Measurements from ENCODE around the gene CEBPZ. TPM values are rescaled to one million over a fixed set of nuclear protein-coding genes. Genes with fewer than 3 reads are reported as not detected.

CEBPZ gene
- total and polyA plus RNA-seq, 2 donors (not counting 1 experiment from before 2014, with no cell fraction given): 19.9 to 48.9 TPM

GRCh38 chr2:37244017-37244416 lies 12.6 kb upstream of the CEBPZ start:
- peaks cover 6% of the 10 kb centered on the region for H3K36me3 ChIP-seq (ENCODE audit: control insufficient read depth, insufficient read depth, low read length)
- H3K9ac ChIP-seq (ENCODE audit: insufficient read depth, low read length): no peak overlapping the region
- TF ChIP-seq EZH2 (IDR thresholded peaks at IDR 0.05; ENCODE audit: low read length, missing control alignments): no peak
- TF ChIP-seq CTCF (conservative IDR thresholded peaks at IDR 0.05 in 1 of 2, IDR thresholded peaks at IDR 0.05 in 1 of 2; ENCODE audit: low read depth in 1 of 2, low read length in 2 of 2): no peak
- H3K79me2 ChIP-seq (ENCODE audit: control insufficient read depth, insufficient read depth, low read length): no peaks in the 10 kb centered on the region
- no peak overlapping the region for H3K4me3 ChIP-seq (replicated peaks in 1 of 4; ENCODE audit: control extremely low read depth in 1 of 4, insufficient read depth in 1 of 4, low read depth in 3 of 4, low read length in 4 of 4)
- no peak overlapping the region for H3K27ac ChIP-seq (ENCODE audit: insufficient read depth, low read length)
- no peak overlapping the region for H3K4me2 ChIP-seq (ENCODE audit: extremely low read depth, insufficient read depth, low read length)
- H3K9me3 ChIP-seq (ENCODE audit: control insufficient read depth, insufficient read depth, low read depth, low read length): no peaks in the 10 kb centered on the region
- no peak for DNase-seq (ENCODE audit: low read depth in 2 of 2)
- H4K20me1 ChIP-seq (ENCODE audit: control insufficient read depth, extremely low read depth, insufficient read depth, low read length): no peaks in the 10 kb centered on the region
- no peaks in the 10 kb centered on the region for H3K4me1 ChIP-seq (ENCODE audit: control insufficient read depth, extremely low read depth, insufficient read depth, low read length)
- no peaks in the 10 kb centered on the region for H3K27me3 ChIP-seq (ENCODE audit: control insufficient read depth, insufficient read depth, low read length)
- no peak overlapping the region for H2AFZ ChIP-seq (ENCODE audit: low read length)

- H3K27me3 ChIP-seq (ENCODE audit: control insufficient read depth, insufficient read depth, low read length): no peaks in the 10 kb centered on the region
- no peaks in the 10 kb centered on the region for H3K9me3 ChIP-seq (ENCODE audit: control insufficient read depth, insufficient read depth, low read depth, low read length)
- no peak for TF ChIP-seq EZH2 (IDR thresholded peaks at IDR 0.05; ENCODE audit: low read length, missing control alignments)
- TF ChIP-seq CTCF (conservative IDR thresholded peaks at IDR 0.05 in 1 of 2, IDR thresholded peaks at IDR 0.05 in 1 of 2; ENCODE audit: low read depth in 1 of 2, low read length in 2 of 2): no peak
- no peak overlapping the region for H3K27ac ChIP-seq (ENCODE audit: insufficient read depth, low read length)
- no peaks in the 10 kb centered on the region for H3K4me1 ChIP-seq (ENCODE audit: control insufficient read depth, extremely low read depth, insufficient read depth, low read length)
- H3K4me3 ChIP-seq (replicated peaks in 1 of 4; ENCODE audit: control extremely low read depth in 1 of 4, insufficient read depth in 1 of 4, low read depth in 3 of 4, low read length in 4 of 4): no peak overlapping the region
- H3K9ac ChIP-seq (ENCODE audit: insufficient read depth, low read length): no peak overlapping the region
- no peak overlapping the region for H2AFZ ChIP-seq (ENCODE audit: low read length)
- no peak for DNase-seq (ENCODE audit: low read depth in 2 of 2)
- H3K4me2 ChIP-seq (ENCODE audit: extremely low read depth, insufficient read depth, low read length): no peak overlapping the region
- no peaks in the 10 kb centered on the region for H4K20me1 ChIP-seq (ENCODE audit: control insufficient read depth, extremely low read depth, insufficient read depth, low read length)
- peaks cover 6% of the 10 kb centered on the region for H3K36me3 ChIP-seq (ENCODE audit: control insufficient read depth, insufficient read depth, low read length)
- no peaks in the 10 kb centered on the region for H3K79me2 ChIP-seq (ENCODE audit: control insufficient read depth, insufficient read depth, low read length)
These were observed 12.0 kb upstream of the CEBPZ start for GRCh38 chr2:37243435-37243834.

GRCh38 chr2:37232131-37232933 lies 936 bp upstream of the CEBPZ start:
- H3K36me3 ChIP-seq (ENCODE audit: control insufficient read depth, insufficient read depth, low read length): peaks cover 8% of the 10 kb centered on the region
- peaks cover 8% of the 10 kb centered on the region for H3K4me1 ChIP-seq (ENCODE audit: control insufficient read depth, extremely low read depth, insufficient read depth, low read length)
- peaks cover 70% of the 10 kb centered on the region for H3K79me2 ChIP-seq (ENCODE audit: control insufficient read depth, insufficient read depth, low read length)
- peak overlapping the region; percentile 25 for H2AFZ ChIP-seq (ENCODE audit: low read length)
- H3K27ac ChIP-seq (ENCODE audit: insufficient read depth, low read length): peak overlapping the region; percentile 91
- H3K4me2 ChIP-seq (ENCODE audit: extremely low read depth, insufficient read depth, low read length): peak overlapping the region; percentile 89
- H4K20me1 ChIP-seq (ENCODE audit: control insufficient read depth, extremely low read depth, insufficient read depth, low read length): no peaks in the 10 kb centered on the region
- peak; percentile 8 to 76 for DNase-seq (ENCODE audit: low read depth in 2 of 2)
- no peaks in the 10 kb centered on the region for H3K9me3 ChIP-seq (ENCODE audit: control insufficient read depth, insufficient read depth, low read depth, low read length)
- TF ChIP-seq EZH2 (IDR thresholded peaks at IDR 0.05; ENCODE audit: low read length, missing control alignments) (no peak), CTCF (conservative IDR thresholded peaks at IDR 0.05 in 1 of 2, IDR thresholded peaks at IDR 0.05 in 1 of 2; ENCODE audit: low read depth in 1 of 2, low read length in 2 of 2) (no peak)
- H3K27me3 ChIP-seq (ENCODE audit: control insufficient read depth, insufficient read depth, low read length): no peaks in the 10 kb centered on the region
- H3K4me3 ChIP-seq (replicated peaks in 1 of 4; ENCODE audit: control extremely low read depth in 1 of 4, insufficient read depth in 1 of 4, low read depth in 3 of 4, low read length in 4 of 4): peak overlapping the region; percentile 79 to 100 (median 83)
- H3K9ac ChIP-seq (ENCODE audit: insufficient read depth, low read length): peak overlapping the region; percentile 83
